Heart left ventricle (tissue), 16 donors: ENCODE measurements around the gene ACSS3. TPM values are rescaled to one million over a fixed set of nuclear protein-coding genes. Genes with fewer than 3 reads are reported as not detected.

Experiments used
- ATAC-seq, 4 donors: fragments of 200-7000 bp; cut with Tn5 transposase; one replicate each; pipeline ENCODE4 v1.9.1; 2020 to 2022; ENCODE audit warnings: moderate library complexity in 4 of 4, mild to moderate bottlenecking in 3 of 4, moderate number of reproducible peaks in 1 of 4
- DNase-seq, 5 donors: peaks; one replicate each; pipeline ENCODE4 v3.0.0-alpha.2; 2020
- H3K27ac ChIP-seq, 12 donors: fragments of 200-600 bp; sonication (generic) in 4 of 12; one replicate each; pipeline versions ENCODE4 v1.5.0 to v1.8.0; 2016 to 2022; ENCODE audit warnings: mild to moderate bottlenecking in 2 of 12
- H3K27me3 ChIP-seq, 9 donors: fragments of 200-600 bp; sonication (generic) in 2 of 9; one replicate each; pipeline versions ENCODE4 v1.5.1 to v1.8.0; 2016 to 2022; ENCODE audit warnings: mild to moderate bottlenecking in 3 of 9
- H3K36me3 ChIP-seq, 9 donors: fragments of 200-600 bp; sonication (generic) in 2 of 9; one replicate each; pipeline versions ENCODE4 v1.5.0 to v1.8.0; 2018 to 2022; ENCODE audit warnings: mild to moderate bottlenecking in 2 of 9
- H3K4me1 ChIP-seq, 12 donors: fragments of 200-600 bp; sonication (generic) in 4 of 12; one replicate each; pipeline versions ENCODE4 v1.5.0 to v1.8.0; 2016 to 2022; ENCODE audit warnings: mild to moderate bottlenecking in 3 of 12
- H3K4me3 ChIP-seq, 12 donors: fragments of 200-600 bp; sonication (generic) in 4 of 12; one replicate each; pipeline versions ENCODE4 v1.5.0 to v1.8.0; 2017 to 2022; ENCODE audit warnings: mild to moderate bottlenecking in 9 of 12, moderate library complexity in 4 of 12
- H3K9me3 ChIP-seq, 12 donors: fragments of 200-600 bp; sonication (generic) in 4 of 12; one replicate each; pipeline versions ENCODE4 v1.5.0 to v1.8.0; 2016 to 2022; ENCODE audit warnings: mild to moderate bottlenecking in 1 of 12
- POLR2A ChIP-seq, 2 donors: fragments of 450-650 bp; IDR thresholded peaks; one replicate each; pipeline ENCODE4 v1.6.1; 2017; ENCODE audit warnings: antibody characterized with exemption in 2 of 2, mild to moderate bottlenecking in 2 of 2, moderate library complexity in 2 of 2
- WGBS, 4 donors: extraction: QIAGEN DNeasy Blood & Tissue Kit in 2 of 4; methylation state at CpG; one replicate each; pipeline versions ENCODE4 v1.1.5 to v1.1.7; 2013 to 2018; 5-methylcytosine and 5-hydroxymethylcytosine counted together
- intact Hi-C, 10 donors: fragments of 100-400 bp; cut with DNase I; formaldehyde crosslinking; loops; one replicate each; pipeline versions ENCODE4 v1.11.1 to v1.14.2; 2022
- polyA plus RNA-seq, 2 donors: library from polyadenylated mRNA; stranded (reverse); fragments of 200-250 nt; gene quantifications; one replicate each; pipeline ENCODE4 v1.2.3, GENCODE V29; 2013
- total RNA-seq, 9 donors: library from RNA; depleted of rRNA in 2 of 9; stranded (reverse); fragments of >200 nt in 2 of 9; fragmentation: NEBNext Ultra II Directional in 3 of 9; extraction: Animal tissue kit (Norgen Biotek cat#: 25700) in 3 of 9; gene quantifications; one replicate each; pipeline versions ENCODE4 v1.1.0 to v1.2.4, GENCODE V29; 2016 to 2023
- TF ChIP-seq, protein P1 (sequence below), 12 donors: fragments of 200-600 bp; sonication (generic) in 4 of 12; IDR thresholded peaks; one replicate each; pipeline versions ENCODE4 v1.5.0 to v1.8.0; 2018 to 2022; ENCODE audit warnings: antibody characterized with exemption in 12 of 12, mild to moderate bottlenecking in 5 of 12
- donor health status: ischemic (EF 13 %, LVEDD 7.1; RV severe dilation, severe dysfunction).
- donor health status: healthy with polysubstance abuse.
- donor health status: DM: no; HTN: yes; CAD: no.
- donor health status: DM: no; HTN: no; CAD: no.
- donor health status: ischemic (EF 25% LVEDD 6.9; RV normal size, moderate dysfunction).
- donor health status: ischemic (EF 25% LVEDD 5.7; RV mildly dilated, moderate dysfunction).
- donor health status: healthy.
- donor health status: DM: yes; HTN: yes; CAD: no.
- donor health status: ischemic (EF 35%, LVEDD 5.7; RV mildly dilated, moderate dysfunction).
- donor health status: nonischemic (EF 11% LVEDD 7.7; RV severe dilation, severe dysfunction).
- donor health status: DM: yes; HTN: yes; CAD: no.
- donor health status: PGD.
- donor health status: ischemic (EF 29% LVEDD 5.4; RV normal size, mild dysfunction).
- donor health status: nonischemic (EF 23%, LVEDD 6.1; RV moderate dilation, normal function).

Gene ACSS3
- total and polyA plus RNA-seq, 11 donors: 8.6 to 36.0 (median 27.5) TPM

DNA sequence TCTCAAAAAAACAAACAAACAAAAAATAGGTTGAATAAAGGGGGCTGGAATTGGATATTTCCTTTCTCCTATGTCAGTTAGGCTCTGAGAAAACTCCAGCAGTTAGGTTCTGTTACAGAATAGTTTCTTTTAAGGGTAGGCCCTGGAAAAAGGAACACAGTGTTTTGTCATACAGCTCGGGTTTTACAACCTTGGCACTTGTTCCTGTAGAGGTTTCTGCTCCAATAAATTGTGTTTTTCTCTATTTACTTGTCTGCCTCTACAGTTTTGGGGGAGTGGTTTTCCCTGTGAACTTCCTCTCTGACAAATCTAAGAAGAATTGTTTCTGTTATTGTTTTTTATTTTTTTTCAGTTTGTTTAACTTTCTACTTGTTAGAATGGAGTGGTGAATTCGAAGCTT is 167.6 kb downstream of the ACSS3 start:
- ATAC-seq: no peak
- intact Hi-C loops: no loop called here
- Histone ChIP-seq H3K9me3 (peaks cover 0 to 8% (median 0%) of the 10 kb centered on the region in 12 donors), H3K4me3 (no peak overlapping the region), H3K36me3 (no peaks in the 10 kb centered on the region), H3K27me3 (no peaks in the 10 kb centered on the region), H3K4me1 (no peaks in the 10 kb centered on the region), H3K27ac (peak overlapping the region in 1 of 12 donors; percentile 61)
- TF ChIP-seq, protein P1, sequence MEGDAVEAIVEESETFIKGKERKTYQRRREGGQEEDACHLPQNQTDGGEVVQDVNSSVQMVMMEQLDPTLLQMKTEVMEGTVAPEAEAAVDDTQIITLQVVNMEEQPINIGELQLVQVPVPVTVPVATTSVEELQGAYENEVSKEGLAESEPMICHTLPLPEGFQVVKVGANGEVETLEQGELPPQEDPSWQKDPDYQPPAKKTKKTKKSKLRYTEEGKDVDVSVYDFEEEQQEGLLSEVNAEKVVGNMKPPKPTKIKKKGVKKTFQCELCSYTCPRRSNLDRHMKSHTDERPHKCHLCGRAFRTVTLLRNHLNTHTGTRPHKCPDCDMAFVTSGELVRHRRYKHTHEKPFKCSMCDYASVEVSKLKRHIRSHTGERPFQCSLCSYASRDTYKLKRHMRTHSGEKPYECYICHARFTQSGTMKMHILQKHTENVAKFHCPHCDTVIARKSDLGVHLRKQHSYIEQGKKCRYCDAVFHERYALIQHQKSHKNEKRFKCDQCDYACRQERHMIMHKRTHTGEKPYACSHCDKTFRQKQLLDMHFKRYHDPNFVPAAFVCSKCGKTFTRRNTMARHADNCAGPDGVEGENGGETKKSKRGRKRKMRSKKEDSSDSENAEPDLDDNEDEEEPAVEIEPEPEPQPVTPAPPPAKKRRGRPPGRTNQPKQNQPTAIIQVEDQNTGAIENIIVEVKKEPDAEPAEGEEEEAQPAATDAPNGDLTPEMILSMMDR (IDR thresholded peaks at IDR 0.05): no peak
- TF ChIP-seq POLR2A (IDR thresholded peaks at IDR 0.05): no peak
- 45 to 58% (median 51%) methylated on average over 2 of the region's 2 CpGs for WGBS, 4 donors
- no peak for DNase-seq

DNA sequence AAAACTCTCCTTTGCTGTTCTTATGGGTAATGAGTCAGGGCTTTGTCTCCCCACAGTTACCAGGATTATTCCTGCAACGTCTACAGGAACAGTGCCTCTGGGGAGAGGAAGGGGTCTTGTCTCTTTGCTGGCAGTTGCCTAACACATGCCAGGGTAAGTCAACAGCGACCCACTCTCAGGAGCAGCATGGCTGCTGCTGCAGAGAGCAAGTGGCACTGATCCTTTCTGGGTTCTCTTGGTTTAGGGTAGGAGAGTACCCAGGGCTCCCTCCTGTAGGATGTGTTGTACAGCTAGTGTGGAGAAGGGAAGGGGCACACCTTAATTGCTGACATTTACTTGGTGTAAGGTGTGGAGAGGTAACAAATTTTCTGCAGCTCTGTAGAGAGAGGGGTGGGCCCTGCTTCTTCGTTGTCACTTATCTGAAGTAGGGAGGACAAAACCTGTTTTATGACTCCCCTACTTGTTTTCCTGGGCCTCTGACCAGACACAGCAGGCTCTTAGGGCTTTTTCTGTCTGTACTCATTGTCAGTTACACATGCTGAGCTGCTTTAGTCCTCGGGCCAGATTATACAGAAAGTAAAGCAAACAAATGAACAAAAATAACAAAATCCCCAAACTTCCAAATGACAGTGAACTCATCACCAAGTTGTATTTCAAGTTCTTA is 168.2 kb downstream of the ACSS3 start:
- H3K27me3 ChIP-seq: no peaks in the 10 kb centered on the region
- H3K27ac ChIP-seq: peak overlapping the region in 1 of 12 donors; percentile 60
- no peak for TF ChIP-seq POLR2A (IDR thresholded peaks at IDR 0.05)
- TF ChIP-seq, protein P1 (IDR thresholded peaks at IDR 0.05): no peak
- no peak overlapping the region for H3K4me3 ChIP-seq
- H3K9me3 ChIP-seq: peaks cover 0 to 8% (median 0%) of the 10 kb centered on the region in 12 donors
- no peak for DNase-seq
- ATAC-seq: no peak
- peaks cover 0 to under 1% (median 0%) of the 10 kb centered on the region in 9 donors for H3K36me3 ChIP-seq
- no peaks in the 10 kb centered on the region for H3K4me1 ChIP-seq
- 30 to 38% (median 35%) methylated on average over 4 of the region's 4 CpGs for WGBS, 4 donors
- intact Hi-C loops: no loop called here

DNA sequence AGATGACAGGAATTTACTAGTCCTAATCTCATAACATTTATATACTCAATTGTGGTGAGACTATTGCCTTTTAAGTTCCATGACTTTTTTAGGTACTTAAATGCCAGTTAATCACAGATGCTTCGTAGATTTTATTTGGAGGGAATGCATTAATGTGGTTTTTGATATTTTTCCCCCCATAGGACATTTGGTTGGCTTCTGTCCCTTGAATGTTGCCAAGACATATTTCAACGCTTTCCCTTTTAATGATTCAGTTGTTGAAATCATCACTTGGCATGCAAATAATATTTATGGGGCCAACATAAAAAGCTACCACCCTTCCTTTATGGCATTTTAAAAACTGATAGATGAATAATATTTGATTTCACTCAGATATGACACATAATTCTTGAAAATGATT is 172.1 kb downstream of the ACSS3 start:
- Histone ChIP-seq H3K36me3 (peaks cover 0 to 24% (median 0%) of the 10 kb centered on the region in 9 donors), H3K27ac (no peak overlapping the region), H3K4me1 (no peaks in the 10 kb centered on the region), H3K4me3 (no peak overlapping the region), H3K9me3 (no peaks in the 10 kb centered on the region), H3K27me3 (no peaks in the 10 kb centered on the region)
- DNase-seq (no peak), ATAC-seq (no peak)
- 62 to 78% (median 74%) methylated on average over 2 of the region's 2 CpGs for WGBS, 4 donors
- TF ChIP-seq POLR2A (IDR thresholded peaks at IDR 0.05): no peak
- TF ChIP-seq, protein P1 (IDR thresholded peaks at IDR 0.05): no peak
- intact Hi-C loops: no loop called here

DNA sequence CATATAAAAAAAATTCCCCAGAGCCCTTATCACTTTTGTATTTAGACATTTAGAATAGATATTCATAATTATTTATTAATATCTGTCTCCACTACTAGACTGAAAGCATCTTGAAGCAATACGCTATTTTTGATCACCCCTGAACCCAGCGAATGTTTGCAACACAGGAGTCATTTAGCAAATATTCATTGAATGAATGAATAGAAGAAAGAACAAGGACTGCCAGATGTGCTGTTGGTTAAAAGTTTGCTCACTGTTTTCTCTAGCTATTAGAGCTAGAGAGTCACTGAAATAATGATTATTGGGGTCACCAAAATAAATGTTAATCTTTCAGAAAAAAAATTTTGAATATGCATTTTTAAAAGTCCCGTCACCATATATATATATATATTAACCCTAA is 174.3 kb downstream of the ACSS3 start:
- no peak for DNase-seq
- H3K36me3 ChIP-seq: peaks cover 0 to 42% (median 0%) of the 10 kb centered on the region in 9 donors
- WGBS, 4 donors: 88 to 93% (median 90%) methylated on average over 3 of the region's 3 CpGs
- H3K4me1 ChIP-seq: no peaks in the 10 kb centered on the region
- no peak overlapping the region for H3K4me3 ChIP-seq
- TF ChIP-seq POLR2A (IDR thresholded peaks at IDR 0.05): no peak
- TF ChIP-seq, protein P1 (IDR thresholded peaks at IDR 0.05): no peak
- ATAC-seq: no peak
- no peaks in the 10 kb centered on the region for H3K9me3 ChIP-seq
- no peak overlapping the region for H3K27ac ChIP-seq
- intact Hi-C loops: no loop called here
- no peaks in the 10 kb centered on the region for H3K27me3 ChIP-seq
